Activated CD8-positive, alpha-beta memory T cell treated with anti-CD3 and anti-CD28 coated beads, Interleukin-2, amount 50 U/mL, for 4 hours (primary cell): ENCODE results near the gene DNAJC7.
A peak's percentile ranks its signal among the peaks of the same experiment; 100 is the strongest.
"Not testable (repeated sequence)": the region's sequence is repeated elsewhere in the genome, so short reads cannot be mapped to it uniquely, and the experiment has no call there.

Experiments used
- DNase-seq: peaks from one replicate; pipeline ENCODE4 v3.0.0-alpha.2; 2020

DNAJC7 gene

GRCh38 chr17:41948762-41949460 lies 68.3 kb downstream of the DNAJC7 start:
- DNase-seq: no peak

GRCh38 chr17:41944943-41945342 lies 72.3 kb downstream of the DNAJC7 start:
- no peak for DNase-seq

GRCh38 chr17:41943492-41943891 lies 73.7 kb downstream of the DNAJC7 start:
- no peak for DNase-seq

DNA sequence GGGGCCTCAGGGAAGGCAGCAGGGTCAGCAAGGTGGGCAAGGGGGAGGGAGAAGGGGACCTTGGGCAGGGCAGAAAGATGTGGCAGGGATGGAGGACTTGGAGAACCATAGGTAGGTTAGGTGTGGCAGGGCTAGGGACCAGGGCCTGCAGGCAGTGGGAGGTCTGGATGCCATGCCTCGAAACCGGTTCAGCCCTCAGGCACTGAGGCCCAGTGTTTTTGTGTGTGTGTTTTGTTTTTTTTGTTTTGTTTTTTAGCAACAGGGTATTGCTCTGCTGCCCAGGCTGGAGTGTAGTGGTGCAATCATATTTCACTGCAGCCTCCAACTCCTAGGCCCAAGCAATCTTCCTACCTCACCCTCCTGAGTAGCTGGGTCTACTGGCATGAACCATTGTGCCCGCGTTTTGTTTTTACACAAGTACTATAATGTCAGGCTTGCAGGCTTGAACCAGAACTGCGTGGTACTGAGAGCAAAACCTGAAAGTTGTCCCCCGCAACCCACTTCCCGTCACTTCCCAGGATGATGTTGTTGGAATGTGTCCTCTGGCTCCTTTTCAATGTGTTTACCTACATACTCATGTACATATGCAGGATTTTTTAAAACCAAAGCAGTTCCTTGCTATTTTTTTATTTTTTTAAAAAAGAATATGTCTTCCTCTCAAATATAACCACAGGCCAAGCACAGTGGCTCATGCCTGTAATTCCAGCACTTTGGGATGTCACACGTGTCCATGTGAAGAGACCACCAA lies 74.4 kb downstream of the DNAJC7 start:
- no peak for DNase-seq

DNA sequence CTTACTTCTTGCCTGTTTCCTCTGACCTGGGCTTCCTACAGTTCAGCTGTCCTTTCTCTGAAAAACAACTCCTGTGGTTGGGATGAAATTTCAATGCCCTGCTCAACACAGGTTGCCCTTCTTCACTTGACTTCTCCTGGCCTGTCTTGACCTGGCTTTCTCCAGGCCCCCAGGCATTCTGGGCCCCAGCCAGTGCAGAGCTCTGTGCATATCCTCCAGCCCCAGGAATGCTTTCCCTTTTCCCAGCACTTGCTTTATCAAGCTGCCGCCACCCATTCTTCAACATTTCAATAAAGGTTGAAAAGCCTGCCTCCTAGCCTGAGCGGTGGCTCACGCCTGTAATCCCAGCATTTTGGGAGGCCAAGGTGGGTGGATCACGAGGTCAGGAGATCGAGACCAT lies 76.1 kb downstream of the DNAJC7 start:
- no peak for DNase-seq

GRCh38 chr17:41939693-41940090 lies 77.5 kb downstream of the DNAJC7 start:
- DNase-seq: no peak

DNA sequence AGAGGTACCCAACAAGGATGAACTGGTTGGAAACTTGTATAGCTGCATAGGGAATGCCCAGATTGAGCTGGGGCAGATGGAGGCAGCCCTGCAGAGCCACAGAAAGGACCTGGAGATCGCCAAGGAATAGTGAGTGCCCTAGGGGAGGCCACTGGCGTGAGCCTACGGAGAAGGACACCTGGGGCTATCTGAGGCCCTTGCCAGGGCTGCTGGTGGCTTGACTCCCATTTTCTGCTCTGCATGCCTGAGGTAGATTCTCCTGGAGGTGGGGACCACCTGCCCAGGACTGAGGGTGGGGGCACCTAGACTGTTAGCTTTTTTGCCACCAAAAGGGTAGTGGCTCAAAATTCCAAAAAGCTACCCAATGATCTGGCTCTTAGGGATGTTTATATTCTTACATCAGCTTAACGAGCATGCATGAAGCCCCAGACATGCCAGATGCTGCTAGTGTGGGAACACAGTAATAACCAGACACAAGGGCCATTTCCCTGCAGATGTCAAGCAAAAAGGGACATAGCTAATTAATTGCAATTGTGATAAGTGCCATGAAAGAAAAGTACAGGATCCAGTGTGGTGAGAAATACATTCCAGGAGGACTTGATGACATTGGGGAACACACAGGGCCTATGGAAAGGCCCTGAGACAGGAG lies 78.1 kb downstream of the DNAJC7 start:
- no peak for DNase-seq

GRCh38 chr17:41937970-41938954 lies 79.0 kb downstream of the DNAJC7 start:
- DNase-seq: no peak

DNA sequence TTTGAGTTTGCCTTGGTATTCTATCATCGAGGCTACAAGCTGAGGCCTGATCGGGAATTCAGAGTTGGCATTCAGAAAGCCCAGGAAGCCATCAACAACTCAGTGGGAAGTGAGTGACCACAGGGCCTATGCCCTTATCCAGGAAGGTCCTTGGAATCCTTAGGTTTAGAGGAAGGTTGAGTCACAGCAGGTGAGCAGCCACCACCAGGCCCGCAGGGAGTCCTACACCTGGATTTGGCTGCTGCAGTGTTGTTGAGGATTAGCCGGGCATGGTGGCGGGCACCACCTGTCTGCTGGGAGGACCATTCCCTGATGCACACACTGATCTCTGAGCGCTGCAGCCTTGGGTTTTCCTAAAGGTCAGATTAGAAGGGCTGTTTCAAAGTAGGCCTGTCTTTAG lies 81.6 kb downstream of the DNAJC7 start:
- no peak for DNase-seq

DNA sequence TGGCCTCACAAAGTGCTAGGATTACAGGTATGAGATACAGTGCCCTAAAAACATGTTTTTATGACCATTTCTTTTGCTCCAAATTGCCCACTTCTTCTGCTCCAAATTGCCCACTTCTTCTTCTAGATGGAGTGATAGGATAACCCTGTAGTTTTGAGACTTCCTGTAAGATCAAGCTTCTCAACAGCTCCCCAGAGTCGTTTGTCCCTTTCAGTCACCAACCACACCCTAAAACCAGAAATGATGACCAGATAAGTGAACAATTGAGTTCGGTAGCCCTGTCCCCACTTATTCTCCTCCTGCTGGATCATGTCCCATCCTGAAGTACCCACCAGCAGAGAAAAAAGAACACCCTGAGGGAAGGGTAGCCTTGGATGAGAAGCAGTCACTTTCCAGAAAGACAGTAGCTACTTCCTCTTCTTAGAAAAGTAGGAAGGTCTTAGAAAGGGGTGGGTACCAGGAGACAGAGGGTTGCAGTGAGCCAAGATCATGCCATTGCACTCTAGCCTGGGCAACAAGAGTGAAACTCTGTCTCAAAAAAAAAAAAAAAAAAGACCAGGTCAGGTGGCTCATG lies 84.3 kb downstream of the DNAJC7 start:
- DNase-seq: no peak

DNA sequence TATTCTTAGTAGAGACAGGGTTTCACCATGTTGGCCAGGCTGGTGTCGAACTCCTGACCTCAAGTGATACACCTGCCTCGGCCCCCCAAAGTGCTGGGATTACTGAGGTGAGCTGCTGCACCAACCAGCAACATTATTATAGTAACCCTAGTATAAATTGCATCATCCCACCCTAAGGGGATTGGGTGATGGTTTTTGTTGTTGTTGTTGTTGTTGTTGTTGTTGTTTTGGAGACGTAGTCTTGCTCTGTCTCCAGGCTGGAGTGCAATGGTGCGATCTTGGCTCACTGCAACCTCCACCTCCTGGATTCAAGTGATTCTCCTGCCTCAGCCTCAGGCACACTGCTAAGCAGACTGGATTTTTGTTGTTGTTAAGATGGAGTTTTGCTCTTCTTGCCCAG lies 85.5 kb downstream of the DNAJC7 start:
- not testable (repeated sequence) for DNase-seq

GRCh38 chr17:41930833-41931156 lies 86.4 kb downstream of the DNAJC7 start:
- not testable (repeated sequence) for DNase-seq

DNA sequence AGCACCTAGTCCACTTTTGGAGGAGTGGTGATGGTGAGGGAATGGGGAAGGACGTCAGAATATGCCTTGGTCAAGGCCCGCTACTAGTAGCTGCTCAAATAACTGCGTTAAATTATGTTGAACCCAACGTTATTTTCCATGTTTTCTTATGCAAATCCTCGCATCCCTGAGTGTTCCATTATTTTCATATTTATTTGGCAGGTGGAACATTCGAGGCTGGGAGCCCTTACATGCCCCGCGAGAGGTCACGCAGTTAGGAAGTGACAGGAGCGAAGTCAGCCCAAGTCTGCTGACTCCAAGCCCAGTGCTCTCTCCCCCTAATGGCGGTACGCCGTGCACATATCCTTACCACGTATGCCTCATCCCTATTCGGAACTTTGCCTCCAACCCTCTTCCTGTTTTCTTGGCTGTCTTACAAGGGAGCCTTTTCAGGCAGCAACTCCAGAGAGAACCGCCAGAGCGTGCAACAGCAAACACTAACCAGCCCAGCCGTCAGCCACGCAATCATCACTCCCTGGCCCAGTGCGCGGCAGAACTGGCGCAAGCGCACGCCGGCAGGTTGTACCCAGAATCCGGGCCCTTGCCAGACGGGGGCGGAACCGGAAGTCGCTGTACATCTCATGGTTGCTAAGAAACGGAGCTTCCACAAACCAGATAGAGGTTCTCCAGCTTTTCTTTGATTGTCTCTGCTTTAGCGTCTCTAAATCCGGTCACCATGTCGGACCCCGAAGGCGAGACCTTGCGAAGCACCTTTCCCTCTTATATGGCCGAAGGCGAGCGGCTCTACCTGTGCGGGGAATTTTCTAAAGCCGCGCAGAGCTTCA lies 87.0 kb downstream of the DNAJC7 start, which contains the start of gene ODAD4:
ODAD4 (plus strand) TSS at position 609 of the 824 bp plus-strand sequence; CDS start at position 716, 107 bp downstream.
- peak; percentile 94 for DNase-seq

DNA sequence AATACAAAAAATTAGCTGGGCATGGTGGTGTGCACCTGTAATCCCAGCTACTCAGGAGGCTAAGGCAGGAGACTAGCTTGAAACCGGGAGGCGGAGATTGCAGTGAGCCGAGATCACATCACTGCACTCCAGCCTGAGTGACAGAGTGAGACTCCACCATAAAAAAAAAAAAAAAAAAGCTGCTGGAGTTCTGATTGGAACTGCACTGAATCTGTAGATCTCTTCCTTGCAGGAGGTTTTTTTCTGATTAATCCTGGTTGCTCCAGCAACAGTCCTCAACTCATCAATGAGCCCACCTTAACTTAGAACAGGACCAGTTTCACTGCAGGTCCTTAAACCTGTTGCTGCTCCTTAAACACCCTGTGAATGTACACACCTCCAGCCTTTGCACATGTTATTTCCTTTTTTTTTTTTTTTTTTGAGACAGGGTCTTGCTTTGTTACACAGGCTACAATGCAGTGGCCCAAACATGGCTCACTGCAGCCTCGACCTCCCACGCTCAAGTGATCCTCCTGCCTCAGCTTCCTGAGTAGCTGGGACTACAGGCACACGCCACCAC lies 88.5 kb downstream of the DNAJC7 start:
- DNase-seq: no peak
